ENCODE measurements around the gene LZTS3.

DNA sequence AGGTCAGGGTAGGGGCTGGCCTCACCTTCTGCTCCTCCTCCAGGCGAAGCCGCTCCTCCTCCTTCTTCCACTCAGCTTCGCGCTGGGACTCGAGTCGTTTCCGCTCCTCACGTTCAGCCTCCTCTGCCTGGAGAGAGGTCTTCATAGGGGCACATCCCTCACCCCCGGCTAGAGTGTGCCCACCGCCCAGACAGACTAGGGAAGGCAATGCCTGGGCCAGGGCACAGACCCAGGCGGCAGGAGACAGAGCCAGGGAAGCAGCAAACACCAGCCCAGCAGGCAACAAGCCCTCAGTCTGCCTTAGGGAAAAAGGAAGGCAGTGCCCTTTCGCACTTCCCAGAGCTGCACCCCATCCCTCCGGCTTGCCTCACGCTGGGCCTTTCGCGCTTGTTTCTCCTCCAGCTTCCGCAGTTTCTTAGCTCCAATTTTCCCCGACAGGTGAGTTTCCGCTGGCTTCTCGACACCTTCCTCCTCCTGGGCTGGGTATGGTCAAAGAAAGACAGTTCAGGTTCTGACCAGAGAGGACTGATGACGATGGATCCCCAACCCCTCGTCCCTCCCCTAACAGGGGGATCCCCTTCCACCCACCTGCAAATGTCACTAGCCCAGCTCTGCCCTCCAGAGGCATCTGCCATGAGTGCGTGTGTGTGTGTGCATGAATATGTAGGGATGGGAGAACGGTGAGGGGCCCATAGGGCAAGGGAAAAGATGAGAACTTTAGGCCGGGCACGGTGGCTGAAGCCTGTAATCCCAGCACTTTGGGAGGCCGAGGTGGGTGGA, 26.8 kb upstream of the LZTS3 start:
- TF ChIP-seq, protein P1, sequence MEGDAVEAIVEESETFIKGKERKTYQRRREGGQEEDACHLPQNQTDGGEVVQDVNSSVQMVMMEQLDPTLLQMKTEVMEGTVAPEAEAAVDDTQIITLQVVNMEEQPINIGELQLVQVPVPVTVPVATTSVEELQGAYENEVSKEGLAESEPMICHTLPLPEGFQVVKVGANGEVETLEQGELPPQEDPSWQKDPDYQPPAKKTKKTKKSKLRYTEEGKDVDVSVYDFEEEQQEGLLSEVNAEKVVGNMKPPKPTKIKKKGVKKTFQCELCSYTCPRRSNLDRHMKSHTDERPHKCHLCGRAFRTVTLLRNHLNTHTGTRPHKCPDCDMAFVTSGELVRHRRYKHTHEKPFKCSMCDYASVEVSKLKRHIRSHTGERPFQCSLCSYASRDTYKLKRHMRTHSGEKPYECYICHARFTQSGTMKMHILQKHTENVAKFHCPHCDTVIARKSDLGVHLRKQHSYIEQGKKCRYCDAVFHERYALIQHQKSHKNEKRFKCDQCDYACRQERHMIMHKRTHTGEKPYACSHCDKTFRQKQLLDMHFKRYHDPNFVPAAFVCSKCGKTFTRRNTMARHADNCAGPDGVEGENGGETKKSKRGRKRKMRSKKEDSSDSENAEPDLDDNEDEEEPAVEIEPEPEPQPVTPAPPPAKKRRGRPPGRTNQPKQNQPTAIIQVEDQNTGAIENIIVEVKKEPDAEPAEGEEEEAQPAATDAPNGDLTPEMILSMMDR (IDR thresholded peaks at IDR 0.05), result no peak
- TF ChIP-seq EP300 (IDR thresholded peaks at IDR 0.05; ENCODE audit: low read depth) (no peak), POLR2AphosphoS5 (IDR thresholded peaks at IDR 0.05) (no peak), POLR2A (IDR thresholded peaks at IDR 0.05) (no peak)
